Skin of body (tissue), 2 donors: ENCODE measurements around the gene COIL. TPM values are rescaled to one million over a fixed set of nuclear protein-coding genes. Genes with fewer than 3 reads are reported as not detected.
A peak's percentile ranks its signal among the peaks of the same experiment; 100 is the strongest.

ENCODE experiments used
- DNase-seq: peaks from one replicate; lab custom pipeline; 2025; lab: John Stamatoyannopoulos, UW
- total RNA-seq: library from RNA; depleted of rRNA; stranded (reverse); fragments of >200 nt; gene quantifications from one replicate; pipeline ENCODE4 v1.2.3, GENCODE V29; 2014

Gene COIL
- total RNA-seq, 1 donor from 2014 or later, result 17.1 TPM

DNA sequence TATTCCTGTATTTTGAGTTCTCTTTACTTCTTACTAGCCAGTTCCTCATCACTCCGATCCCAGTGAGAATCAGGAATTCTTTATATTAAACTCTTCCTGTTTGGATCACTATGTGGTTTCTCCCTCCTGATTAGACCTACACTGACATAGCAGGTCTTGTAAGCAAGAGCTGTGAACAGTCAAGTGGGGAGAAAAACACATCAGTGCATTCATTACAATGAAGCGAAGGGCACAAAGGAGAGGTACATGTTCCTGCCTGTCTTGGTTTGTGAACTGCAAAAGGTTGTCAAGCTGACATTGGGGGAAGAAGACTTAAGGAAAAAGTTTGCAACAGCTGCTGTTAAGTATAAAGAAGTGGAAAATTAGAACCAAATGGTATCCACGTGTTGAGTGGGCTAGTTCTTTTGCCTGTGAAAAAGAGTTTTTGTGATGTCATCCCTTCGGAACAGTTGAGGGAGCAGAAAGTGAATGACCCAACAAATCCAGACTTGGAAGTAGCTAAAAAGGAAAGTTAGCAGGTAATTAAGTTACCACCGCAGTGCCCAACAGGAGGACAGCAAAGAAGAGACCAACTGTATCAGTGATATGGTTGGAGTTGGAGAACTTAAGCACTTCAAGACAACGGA lies 24.0 kb downstream of the COIL start:
- DNase-seq, result no peak

DNA sequence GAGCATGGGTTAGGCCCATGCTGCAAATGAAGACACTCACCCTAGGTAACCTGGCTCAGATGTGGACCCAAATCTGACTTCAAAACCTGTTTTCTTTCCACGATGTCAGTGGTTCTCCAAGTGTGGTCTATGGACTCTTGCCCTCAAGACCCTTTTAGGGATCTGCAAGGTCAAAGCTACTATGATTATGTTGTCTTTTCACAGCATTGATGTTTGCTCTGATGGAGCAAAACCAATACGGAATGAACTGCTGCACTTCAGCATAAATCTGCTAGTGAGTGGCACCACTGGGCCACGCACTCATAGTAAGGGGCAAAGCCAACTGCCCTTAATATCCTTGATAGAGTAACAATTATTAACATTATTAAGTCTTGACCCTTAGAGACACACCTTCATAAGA lies 25.4 kb downstream of the COIL start:
- DNase-seq, result no peak

DNA sequence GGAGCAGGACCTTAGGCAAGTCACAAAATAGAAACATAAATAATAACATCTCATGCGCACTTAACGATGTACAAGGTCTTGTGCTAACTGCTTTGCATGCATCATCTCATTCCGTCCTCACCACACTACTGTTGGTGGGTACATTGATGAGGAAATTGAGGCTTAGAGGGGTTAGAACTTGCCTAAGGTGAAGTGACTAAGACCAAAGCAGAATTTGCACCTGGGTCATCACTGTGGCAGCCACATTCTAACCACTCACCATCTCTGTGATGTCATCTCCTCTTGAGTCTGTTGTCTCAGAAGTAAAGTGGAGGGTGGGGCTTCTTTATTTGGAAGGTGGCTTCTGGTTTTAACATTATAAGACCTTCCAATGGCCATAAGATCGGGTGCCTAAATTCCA lies 26.6 kb downstream of the COIL start:
- DNase-seq, result no peak

DNA sequence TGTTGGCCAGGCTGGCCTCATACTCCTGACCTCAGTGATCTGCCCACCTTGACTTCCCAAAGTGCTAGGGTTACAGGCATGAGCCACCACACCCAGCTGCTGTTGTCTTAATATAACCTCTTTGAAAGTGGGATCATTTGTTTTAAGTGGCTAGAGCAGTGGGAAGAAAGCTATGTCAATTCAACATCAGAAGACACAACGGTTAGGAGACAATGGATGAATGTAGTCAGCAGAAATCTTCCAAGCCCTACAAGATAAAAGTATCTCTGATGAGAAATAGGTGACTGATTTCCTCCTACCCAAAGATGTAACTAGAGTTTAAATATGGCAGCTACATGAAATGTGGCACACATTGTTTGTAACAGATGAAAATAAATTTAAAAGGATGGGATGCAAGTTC lies 27.0 kb downstream of the COIL start:
- DNase-seq, result no peak

DNA sequence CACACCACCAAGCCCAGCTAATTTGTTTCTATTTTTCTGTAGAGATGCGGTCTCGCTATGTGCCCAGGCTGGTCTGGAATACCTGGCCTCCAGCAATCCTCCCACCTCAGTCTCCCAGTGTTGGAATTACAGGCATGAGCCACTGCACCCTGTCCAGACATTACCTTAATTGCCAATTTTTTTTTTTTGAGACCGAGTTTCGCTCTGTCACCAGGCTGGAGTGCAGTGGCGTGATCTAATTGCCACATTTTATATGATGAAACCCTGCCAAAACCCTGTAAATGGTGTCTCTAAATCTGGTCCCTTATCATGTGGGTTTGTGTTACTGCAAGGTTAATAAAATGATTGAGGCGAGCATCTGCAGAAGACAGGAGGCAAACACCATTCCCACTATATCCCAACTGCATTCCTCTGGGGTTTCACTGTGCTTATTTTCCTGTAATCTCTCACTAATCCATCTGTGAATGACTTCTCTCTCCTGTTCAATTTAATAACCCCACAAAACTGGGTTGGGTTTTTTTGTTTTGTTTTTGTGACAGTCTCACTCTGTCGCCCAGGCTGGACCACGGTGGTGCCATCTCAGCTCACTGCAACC lies 27.6 kb downstream of the COIL start:
- no peak for DNase-seq

DNA sequence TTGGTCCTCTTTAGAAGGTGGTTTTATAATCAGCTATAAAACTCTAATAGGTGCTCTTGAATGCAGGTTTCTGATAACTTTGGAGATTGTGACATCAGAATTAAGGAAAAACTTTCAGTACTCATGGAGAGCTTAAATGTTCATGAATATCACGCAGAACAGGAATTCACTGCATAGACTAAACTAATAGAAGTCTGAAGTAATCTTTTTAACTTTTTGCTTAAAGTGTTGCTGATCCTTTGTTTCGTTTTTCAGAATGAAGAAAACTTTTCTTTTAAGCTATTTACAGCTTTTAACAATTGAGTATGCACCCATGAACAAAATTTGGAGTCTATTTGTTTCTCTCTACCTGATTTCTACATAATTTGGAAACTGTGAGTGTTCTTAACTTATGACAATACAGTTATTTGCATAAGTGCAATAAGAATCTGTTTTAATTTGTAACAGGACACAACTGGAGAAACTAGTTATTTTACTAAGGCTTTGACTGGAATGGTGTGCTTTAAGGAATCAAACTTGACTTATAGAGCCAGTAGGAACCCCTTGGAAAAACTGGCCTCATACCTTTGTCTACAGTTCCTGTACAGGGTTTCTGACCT lies 30.0 kb downstream of the COIL start:
- DNase-seq, result no peak

DNA sequence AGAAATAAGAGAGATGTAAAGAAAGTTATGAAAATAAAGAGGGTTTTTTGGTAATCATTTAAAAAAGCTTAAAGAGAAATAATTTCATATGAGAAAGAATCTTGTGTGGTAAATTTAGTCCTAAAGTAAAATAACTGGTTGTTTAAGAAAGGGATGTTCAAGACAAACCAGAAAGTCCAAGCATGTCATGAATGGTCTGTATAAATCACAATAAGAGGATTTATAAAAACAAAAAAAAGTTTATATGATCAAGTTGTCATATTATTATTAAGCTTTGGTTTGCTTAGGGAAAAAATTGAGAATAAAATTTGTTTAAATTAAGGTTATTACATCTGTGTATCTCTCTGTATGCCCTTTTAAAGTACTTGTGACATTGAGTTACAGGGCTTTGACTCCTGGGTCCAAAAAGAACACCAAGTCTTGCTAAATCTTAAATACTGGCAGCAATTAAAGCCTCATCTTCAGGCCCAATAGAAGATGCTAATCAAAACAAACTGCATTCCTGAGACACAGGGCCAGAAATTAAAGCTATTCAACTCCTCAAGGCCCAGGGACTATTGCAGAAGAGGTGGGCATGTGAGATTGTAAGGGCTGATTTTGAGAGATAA lies 31.4 kb downstream of the COIL start:
- DNase-seq, result no peak

DNA sequence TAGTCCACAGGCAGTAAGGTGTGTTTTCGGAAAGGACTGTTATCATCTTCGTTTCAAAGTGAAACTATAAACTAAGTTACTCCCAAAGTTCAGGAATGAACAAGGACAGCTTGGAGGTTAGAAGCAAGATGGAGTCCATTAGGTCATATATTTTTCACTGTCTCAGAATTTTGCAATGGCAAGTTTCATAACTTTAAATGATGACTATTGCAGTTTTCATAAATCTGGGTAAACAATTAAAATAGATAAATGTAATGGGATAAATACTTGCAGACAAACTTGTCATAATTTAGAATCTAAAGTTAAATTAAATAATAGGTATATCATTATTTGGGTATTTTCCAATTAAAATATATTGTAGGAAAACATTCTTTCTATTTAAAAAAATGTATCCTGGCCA lies 32.3 kb downstream of the COIL start:
- DNase-seq, result no peak

DNA sequence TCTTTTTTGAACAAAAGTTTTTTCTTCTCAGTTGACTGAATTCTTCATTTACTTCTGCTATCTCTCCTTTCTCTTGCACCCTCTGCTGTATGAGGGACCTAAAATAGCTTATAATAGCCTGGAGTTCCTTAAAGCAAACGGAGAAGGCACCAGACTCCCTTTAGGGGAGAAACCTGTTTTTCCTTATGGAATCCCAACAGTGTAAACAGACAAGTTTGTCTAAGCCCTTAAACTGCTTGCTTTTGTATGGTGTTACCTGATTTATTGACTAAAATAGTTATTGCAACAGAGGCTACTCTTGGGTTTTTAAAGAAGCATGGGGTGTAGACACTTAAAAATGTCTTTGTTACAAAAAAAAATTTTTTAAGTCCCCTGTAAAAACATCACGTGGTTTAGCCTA lies 34.1 kb downstream of the COIL start:
- DNase-seq, result no peak

DNA sequence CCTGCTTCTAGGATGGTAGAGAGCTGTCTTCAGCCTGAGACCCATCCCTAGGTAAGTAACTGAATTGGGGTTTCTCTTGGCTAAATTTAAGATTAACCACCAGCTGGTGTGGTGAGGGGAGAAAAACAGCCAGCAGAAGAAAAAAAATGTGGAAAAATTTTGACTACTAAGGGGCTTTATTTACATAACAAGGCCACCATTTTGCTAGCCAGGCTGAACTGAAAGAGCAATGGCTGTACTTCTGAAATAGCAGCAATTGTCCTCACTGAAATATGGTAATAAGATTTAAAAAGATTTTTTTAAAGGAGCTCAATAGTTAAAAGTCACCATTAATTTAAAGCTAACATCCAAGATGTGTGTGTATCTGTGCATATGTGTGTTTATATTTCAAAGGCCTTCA lies 34.6 kb downstream of the COIL start:
- no peak for DNase-seq

DNA sequence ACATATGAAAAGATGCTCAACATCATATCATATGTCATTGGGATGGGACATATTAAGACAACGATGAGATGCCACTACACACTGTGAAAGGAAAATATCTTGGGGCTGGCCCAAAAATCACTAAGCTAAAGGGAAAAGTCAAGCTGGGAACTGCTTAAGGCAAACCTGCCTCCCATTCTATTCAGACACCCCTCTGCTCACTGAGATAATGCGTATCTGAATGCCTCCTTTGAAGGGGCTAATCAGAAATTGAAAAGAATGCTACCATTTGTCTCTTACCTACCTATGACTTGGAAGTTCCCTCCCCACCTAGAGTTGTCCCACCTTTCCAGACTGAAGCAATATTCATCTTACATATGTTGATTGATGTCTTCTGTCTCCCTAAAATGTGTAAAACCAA lies 35.8 kb downstream of the COIL start:
- DNase-seq, result no peak

DNA sequence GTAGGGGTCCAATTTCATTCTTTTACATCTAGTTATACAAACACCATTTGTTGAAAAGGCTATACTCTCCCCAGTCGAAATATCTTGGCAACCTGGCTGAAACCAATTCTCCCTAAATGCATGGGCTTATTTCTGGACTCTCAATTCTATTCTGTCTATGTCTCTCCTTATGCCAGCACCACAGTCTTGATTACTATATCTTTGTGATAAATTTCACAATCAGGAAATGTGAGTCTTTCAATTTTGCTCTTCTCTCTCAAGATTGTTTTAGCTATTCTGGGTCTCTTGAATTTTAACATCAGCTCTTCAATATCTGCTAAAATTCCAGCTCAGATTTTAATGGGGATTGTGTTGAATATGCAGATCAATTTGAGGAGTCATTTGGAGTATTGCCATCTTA lies 41.1 kb downstream of the COIL start:
- DNase-seq, result no peak

DNA sequence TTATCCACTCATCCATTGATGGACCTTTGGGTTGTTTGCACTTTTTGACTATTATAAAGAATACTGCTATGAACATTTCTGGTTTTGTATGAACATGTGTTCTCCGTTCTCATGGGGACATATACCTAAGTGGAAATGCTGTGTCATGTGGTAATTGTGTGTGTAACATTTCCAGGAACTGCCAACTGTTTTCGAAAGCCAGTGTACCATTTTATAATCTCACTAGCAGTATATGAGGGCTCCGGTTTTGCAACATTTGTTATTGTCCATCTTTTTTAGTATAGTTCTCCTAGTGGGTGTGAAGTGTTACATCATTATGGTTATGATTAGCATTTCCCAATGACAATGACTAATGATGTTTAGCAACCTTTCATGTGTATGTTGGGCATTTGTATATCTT lies 41.9 kb downstream of the COIL start:
- DNase-seq, result no peak

DNA sequence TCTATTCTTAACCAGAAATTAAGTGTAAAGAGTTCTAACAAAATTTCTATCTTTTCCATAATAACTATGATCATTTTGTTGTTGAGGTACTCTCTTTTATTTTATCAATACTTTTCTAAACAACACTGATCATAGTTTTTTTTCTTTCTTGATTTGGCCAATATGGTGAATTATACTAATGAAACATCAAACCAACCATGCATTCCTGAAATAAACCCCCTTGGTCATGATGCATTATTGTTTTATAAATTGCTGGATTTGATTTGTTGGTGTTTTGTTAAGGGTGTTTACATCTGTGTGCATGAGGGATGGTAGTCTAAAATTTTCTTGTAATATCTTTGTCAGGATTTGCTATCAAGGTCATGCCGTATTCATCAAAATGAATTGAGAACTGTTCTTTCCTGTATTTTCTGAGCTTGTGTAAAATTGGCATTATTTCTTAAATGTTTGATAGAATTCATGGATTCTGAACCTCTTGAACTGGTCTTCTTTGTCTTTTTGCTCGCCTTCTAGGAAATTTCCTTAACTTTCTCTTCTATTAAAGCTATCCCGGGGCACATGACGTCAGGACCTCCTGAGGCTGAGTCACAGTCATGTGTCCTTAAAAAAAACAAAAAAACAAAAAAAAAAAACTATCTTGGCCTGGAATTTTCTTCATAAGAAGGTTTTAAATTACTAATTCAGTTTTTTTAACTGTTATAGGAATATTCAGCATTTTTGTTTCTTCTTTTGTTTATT lies 43.1 kb downstream of the COIL start:
- DNase-seq, result no peak

DNA sequence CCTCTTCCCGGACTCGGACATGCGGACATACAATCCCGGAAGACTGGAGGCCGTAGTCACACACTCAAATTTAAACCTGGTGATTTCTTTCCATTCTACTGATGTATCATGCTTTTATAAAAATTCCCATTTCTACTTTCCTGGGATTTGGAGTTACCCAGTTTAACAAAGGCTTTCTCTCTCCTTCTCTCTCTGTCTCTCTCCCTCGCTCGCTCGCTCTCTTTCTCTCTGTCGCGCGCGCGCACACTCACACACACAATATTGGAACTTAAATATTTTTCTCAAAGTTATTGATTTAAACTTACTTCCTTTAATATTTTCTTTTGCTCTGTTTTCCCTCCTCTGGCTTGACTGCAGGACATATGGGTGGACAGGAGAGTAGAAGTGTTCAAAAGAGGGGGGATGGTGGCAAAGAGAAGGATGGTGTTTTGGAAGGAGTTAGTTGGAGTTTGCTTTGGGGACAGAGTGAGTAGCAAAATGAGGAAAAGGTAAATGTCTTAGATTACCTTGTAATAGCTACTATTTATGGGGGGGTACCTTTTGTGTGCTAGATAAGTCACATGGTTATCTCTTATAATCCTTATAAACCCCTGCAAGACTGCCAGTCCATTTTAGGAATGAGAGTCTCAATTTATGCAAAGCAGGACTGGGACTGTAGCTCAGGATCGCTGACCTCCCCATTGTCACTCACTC lies 46.1 kb downstream of the COIL start:
- no peak for DNase-seq

DNA sequence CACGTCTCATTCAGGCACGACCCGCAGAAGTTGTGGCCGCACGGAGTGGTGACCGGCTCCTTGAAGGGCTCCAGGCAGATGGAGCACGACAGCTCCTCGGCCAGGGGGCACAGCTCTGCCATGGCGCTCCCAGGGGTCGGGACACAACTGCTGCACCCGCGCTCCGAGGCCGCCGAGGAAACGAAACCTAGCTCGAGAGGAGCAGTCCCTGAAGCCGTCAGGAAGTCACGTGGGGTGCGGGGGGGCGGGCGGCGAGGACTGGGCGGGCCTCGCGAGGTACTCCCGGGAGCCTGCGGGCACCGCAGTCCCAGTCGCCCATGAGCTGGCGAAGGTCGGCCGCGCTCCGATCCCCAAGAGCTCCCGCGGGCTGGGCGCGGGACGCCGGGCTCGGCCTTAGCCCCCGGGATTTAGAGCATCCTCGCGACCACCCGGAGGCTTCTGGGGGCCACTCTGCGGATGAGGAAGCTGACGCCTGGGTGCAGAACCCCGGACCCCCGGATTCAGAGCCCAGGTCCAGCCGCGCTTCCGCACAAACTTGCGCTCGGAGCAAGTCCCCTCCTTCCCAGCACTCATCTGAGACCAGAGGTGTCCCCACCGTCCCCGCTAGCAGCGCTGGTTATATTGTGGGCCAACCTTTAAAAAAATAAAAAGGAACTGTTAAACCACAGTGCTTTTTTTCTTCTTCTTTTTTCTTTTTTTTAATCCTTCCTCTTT lies 46.8 kb downstream of the COIL start, which contains the start of gene TRIM25:
Gene TRIM25 (minus strand): TSS at position 183 of the 714 bp plus-strand sequence. CDS start 61 bp downstream, at position 122.
- peak; percentile 59 for DNase-seq

DNA sequence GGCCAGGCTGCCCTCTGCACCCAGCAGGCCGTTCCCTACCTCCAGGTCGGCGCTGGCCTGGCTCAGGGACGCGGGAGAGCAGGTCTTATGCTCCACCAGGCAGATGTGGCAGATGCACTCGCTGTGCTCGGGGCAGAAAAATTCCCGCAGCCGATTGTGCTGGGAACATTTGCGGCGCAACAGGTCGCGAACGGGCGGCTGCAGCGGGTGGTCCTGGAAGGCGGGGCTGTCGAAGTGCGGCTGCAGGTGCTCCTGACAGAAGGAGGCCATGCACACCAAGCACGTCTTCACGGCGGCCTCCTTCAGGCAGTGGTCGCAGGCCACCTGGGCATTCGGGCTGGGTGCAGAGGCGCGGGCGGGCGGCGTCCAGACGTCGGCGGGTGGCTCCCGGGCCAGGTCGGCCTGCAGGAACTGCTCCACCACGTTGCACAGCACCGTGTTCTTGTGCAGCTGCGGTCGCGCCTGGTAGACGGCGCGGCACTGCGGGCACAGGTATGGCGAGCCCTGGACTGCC lies 47.4 kb downstream of the COIL start:
- DNase-seq, result no peak

DNA sequence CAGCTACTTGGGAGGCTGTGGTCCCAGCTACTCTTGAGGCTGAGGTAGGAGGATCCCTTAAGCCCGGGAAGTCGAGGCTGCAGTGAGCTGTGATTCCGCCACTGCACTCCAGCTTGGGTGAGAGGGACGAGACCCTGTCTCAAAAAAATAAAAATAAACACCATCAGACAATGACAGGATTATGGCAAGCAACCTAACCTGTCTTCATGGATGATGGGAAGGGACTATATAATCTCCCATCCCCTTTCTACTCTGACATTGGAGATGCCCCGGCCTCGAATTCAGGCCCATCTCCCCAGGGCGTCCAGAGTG lies 47.9 kb downstream of the COIL start:
- no peak for DNase-seq

DNA sequence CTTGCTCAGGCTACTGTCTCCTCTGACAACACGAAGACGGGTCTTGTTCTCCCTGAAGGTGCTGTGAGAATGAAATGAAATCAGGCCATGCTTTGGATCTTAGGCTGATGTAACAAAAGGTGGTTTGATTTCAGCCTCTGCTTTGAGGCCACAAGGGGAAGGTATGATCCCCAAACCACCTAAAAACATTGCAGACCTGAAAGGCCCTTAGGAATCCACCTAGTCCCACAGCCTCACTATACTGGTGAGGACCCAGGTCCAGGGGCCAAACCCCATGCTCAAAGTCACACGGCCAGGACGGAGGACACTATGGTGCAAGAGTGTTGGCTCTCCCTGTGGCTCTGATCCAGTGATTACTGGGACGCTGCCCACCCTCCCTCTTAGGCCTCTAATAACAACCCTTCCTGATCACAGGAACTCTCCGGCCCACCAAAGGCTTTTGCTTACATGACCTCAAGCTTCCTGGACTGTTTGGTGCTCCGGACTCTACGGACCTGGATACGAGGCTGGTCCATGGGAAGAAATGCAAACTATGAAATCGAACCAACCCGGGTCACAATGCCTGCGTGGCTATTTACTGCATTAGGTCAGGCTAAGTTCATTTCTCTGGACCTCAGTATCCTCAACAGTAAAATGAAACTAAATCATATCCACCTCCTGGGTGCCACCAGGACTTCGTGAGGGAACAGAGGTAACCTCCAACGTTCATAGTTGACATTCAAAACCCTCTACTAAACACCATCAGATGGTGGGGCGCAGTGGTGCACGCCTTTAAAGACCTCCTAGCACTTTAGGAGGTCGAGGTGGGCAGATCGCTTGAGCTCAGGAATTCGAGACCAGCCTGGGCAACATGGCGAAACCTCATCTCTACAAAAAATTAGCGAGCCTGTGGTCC lies 48.5 kb downstream of the COIL start:
- no peak for DNase-seq
